ENCODE measurements around the gene MEIOC.

DNA sequence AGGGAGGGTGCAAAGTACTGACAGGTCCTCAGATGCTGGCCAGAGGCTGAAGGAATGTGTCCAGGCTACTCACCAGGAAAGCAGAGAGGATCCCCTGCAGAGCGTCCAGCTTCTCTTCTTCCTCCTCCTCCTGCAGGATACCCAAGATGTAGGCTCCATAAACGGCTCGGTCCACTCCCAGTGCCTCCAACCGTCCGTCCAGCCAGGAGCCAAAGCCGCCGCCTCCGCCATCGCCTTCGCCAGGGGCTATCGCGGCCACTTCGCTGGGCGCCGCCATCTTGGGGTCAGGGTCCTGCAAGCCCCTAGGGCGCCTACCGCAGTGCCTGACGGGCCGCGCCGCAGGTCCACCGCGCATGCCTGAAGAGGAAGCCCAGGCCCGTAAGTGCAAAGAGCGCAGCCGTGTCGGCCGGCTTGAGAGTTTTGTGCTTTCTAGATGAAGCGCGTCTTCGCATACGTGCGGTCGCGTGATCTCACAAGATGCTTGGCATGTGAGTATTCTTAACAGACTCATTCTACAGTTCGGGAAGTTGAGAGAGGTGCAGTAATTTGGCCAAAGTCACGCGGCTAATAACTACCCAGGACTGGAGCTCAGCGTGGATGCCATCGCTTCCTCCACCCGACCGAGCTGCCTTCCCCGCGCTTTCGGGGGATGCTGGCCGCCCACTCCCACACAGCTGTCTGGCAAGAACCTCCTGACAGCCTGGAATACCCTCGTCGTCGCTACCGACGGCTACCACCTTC lies 33.4 kb downstream of the MEIOC start, which contains the start of gene CCDC43:
- TF ChIP-seq POLR2A (IDR thresholded peaks at IDR 0.05) = peak; percentile 36
- TF ChIP-seq, protein P1, sequence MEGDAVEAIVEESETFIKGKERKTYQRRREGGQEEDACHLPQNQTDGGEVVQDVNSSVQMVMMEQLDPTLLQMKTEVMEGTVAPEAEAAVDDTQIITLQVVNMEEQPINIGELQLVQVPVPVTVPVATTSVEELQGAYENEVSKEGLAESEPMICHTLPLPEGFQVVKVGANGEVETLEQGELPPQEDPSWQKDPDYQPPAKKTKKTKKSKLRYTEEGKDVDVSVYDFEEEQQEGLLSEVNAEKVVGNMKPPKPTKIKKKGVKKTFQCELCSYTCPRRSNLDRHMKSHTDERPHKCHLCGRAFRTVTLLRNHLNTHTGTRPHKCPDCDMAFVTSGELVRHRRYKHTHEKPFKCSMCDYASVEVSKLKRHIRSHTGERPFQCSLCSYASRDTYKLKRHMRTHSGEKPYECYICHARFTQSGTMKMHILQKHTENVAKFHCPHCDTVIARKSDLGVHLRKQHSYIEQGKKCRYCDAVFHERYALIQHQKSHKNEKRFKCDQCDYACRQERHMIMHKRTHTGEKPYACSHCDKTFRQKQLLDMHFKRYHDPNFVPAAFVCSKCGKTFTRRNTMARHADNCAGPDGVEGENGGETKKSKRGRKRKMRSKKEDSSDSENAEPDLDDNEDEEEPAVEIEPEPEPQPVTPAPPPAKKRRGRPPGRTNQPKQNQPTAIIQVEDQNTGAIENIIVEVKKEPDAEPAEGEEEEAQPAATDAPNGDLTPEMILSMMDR (IDR thresholded peaks at IDR 0.05) = peak in 1 of 4 experiments; percentile 16
- peak; percentile 90 for TF ChIP-seq POLR2AphosphoS5 (IDR thresholded peaks at IDR 0.05)

All from prostate gland (tissue), 2 donors.